ENCODE measurements around the gene FAM81B.

Gene FAM81B

GRCh38 chr5:95424526-95424925 lies 33.4 kb downstream of the FAM81B start:
- Histone ChIP-seq H3K27me3 (ENCODE audit: insufficient read depth, low read length) (no peaks in the 10 kb centered on the region), H2AFZ (ENCODE audit: low read length) (no peak overlapping the region)

GRCh38 chr5:95426227-95426626 lies 35.1 kb downstream of the FAM81B start:
- Histone ChIP-seq H3K9me2 (ENCODE audit: low read depth, low read length) (no peaks in the 10 kb centered on the region), H3K4me1 (ENCODE audit: insufficient read depth, low read length, severe bottlenecking) (no peaks in the 10 kb centered on the region), H3K27ac (ENCODE audit: low read depth, low read length, poor library complexity, severe bottlenecking) (no peak overlapping the region), H2AFZ (ENCODE audit: low read length) (no peak overlapping the region), H3K4me2 (ENCODE audit: low read length) (no peak overlapping the region), H3K36me3 (ENCODE audit: insufficient read depth, low read length) (no peaks in the 10 kb centered on the region), H4K20me1 (ENCODE audit: insufficient read depth, low read length) (no peaks in the 10 kb centered on the region), H3K9me3 (ENCODE audit: low read length) (no peaks in the 10 kb centered on the region), H3K4me3 (ENCODE audit: low read depth, low read length, poor library complexity, severe bottlenecking) (no peak overlapping the region), H3F3A (ENCODE audit: insufficient read depth, low read length) (no peaks in the 10 kb centered on the region), H3K9ac (ENCODE audit: low read length) (no peak overlapping the region), H3K79me2 (ENCODE audit: insufficient read depth, low read length) (no peaks in the 10 kb centered on the region), H3K27me3 (ENCODE audit: insufficient read depth, low read length) (no peaks in the 10 kb centered on the region)
- no peak for TF ChIP-seq EZH2 (IDR thresholded peaks at IDR 0.05; ENCODE audit: borderline replicate concordance, low read length)
- TF ChIP-seq CTCF (IDR thresholded peaks at IDR 0.05; ENCODE audit: low read length), result no peak

More at GRCh38 chr5:95424526-95424925, 33.4 kb downstream of the FAM81B start:
- Histone ChIP-seq H3K79me2 (ENCODE audit: insufficient read depth, low read length) (no peaks in the 10 kb centered on the region), H3K4me1 (ENCODE audit: insufficient read depth, low read length, severe bottlenecking) (no peaks in the 10 kb centered on the region), H3K4me3 (ENCODE audit: low read depth, low read length, poor library complexity, severe bottlenecking) (no peak overlapping the region), H3K9me3 (ENCODE audit: low read length) (no peaks in the 10 kb centered on the region), H3K27ac (ENCODE audit: low read depth, low read length, poor library complexity, severe bottlenecking) (no peak overlapping the region), H4K20me1 (ENCODE audit: insufficient read depth, low read length) (no peaks in the 10 kb centered on the region), H3K9ac (ENCODE audit: low read length) (no peak overlapping the region), H3K4me2 (ENCODE audit: low read length) (no peak overlapping the region), H3K9me2 (ENCODE audit: low read depth, low read length) (no peaks in the 10 kb centered on the region), H3F3A (ENCODE audit: insufficient read depth, low read length) (no peaks in the 10 kb centered on the region), H3K36me3 (ENCODE audit: insufficient read depth, low read length) (no peaks in the 10 kb centered on the region)
- no peak for TF ChIP-seq CTCF (IDR thresholded peaks at IDR 0.05; ENCODE audit: low read length)
- no peak for TF ChIP-seq EZH2 (IDR thresholded peaks at IDR 0.05; ENCODE audit: borderline replicate concordance, low read length)

GRCh38 chr5:95432779-95433178 lies 41.6 kb downstream of the FAM81B start:
- no peak overlapping the region for H3K27ac ChIP-seq (ENCODE audit: low read depth, low read length, poor library complexity, severe bottlenecking)
- H3K36me3 ChIP-seq (ENCODE audit: insufficient read depth, low read length), result no peaks in the 10 kb centered on the region
- no peaks in the 10 kb centered on the region for H4K20me1 ChIP-seq (ENCODE audit: insufficient read depth, low read length)

More at GRCh38 chr5:95432779-95433178, 41.6 kb downstream of the FAM81B start:
- H3K79me2 ChIP-seq (ENCODE audit: insufficient read depth, low read length), result no peaks in the 10 kb centered on the region
- H3K9me2 ChIP-seq (ENCODE audit: low read depth, low read length), result no peaks in the 10 kb centered on the region
- H3K4me3 ChIP-seq (ENCODE audit: low read depth, low read length, poor library complexity, severe bottlenecking), result no peak overlapping the region
- TF ChIP-seq EZH2 (IDR thresholded peaks at IDR 0.05; ENCODE audit: borderline replicate concordance, low read length) (no peak), CTCF (IDR thresholded peaks at IDR 0.05; ENCODE audit: low read length) (no peak)
- no peaks in the 10 kb centered on the region for H3F3A ChIP-seq (ENCODE audit: insufficient read depth, low read length)
- H3K9ac ChIP-seq (ENCODE audit: low read length), result no peak overlapping the region
- no peak overlapping the region for H2AFZ ChIP-seq (ENCODE audit: low read length)
- H3K4me2 ChIP-seq (ENCODE audit: low read length), result no peak overlapping the region
- H3K9me3 ChIP-seq (ENCODE audit: low read length), result no peaks in the 10 kb centered on the region
- H3K27me3 ChIP-seq (ENCODE audit: insufficient read depth, low read length), result no peaks in the 10 kb centered on the region
- H3K4me1 ChIP-seq (ENCODE audit: insufficient read depth, low read length, severe bottlenecking), result no peaks in the 10 kb centered on the region
